HG03442 (cell line): Measurements from ENCODE around the gene PRDM16.

Experiments
- ATAC-seq: cut with Tn5 transposase; IDR thresholded peaks from one replicate; pipeline ENCODE4 v1.9.1; 2021; ENCODE audit warnings: mild to moderate bottlenecking, moderate library complexity; ENCODE audit not compliant: unreplicated experiment

PRDM16 gene

GRCh38 chr1:3032371-3033039, 36.5 kb upstream of the PRDM16 start:
- ATAC-seq: no peak

GRCh38 chr1:3033040-3033789, 35.8 kb upstream of the PRDM16 start:
- ATAC-seq: no peak

GRCh38 chr1:3033790-3034090, 35.3 kb upstream of the PRDM16 start:
- no peak for ATAC-seq

GRCh38 chr1:3034162-3034561, 34.8 kb upstream of the PRDM16 start:
- no peak for ATAC-seq

- no peak for ATAC-seq
These were observed 34.1 kb upstream of the PRDM16 start for GRCh38 chr1:3034728-3035562.

GRCh38 chr1:3035563-3036446, 33.2 kb upstream of the PRDM16 start:
- ATAC-seq: no peak

GRCh38 chr1:3036447-3037280, 32.3 kb upstream of the PRDM16 start:
- ATAC-seq: no peak

GRCh38 chr1:3037281-3038040, 31.5 kb upstream of the PRDM16 start:
- no peak for ATAC-seq

- no peak for ATAC-seq
These were observed 30.9 kb upstream of the PRDM16 start for GRCh38 chr1:3038113-3038551.

- no peak for ATAC-seq
These were observed 30.3 kb upstream of the PRDM16 start for GRCh38 chr1:3038571-3039181.

GRCh38 chr1:3040004-3040403, 29.0 kb upstream of the PRDM16 start:
- ATAC-seq: no peak

- ATAC-seq: no peak
These were observed 26.5 kb upstream of the PRDM16 start for GRCh38 chr1:3042481-3042880.

- ATAC-seq: no peak
These were observed 19.8 kb upstream of the PRDM16 start for GRCh38 chr1:3049164-3049563.

- ATAC-seq: no peak
These were observed 19.1 kb upstream of the PRDM16 start for GRCh38 chr1:3049905-3050304.

- no peak for ATAC-seq
These were observed 18.4 kb upstream of the PRDM16 start for GRCh38 chr1:3050603-3051002.

GRCh38 chr1:3051270-3052268, 17.4 kb upstream of the PRDM16 start:
- ATAC-seq: no peak

- no peak for ATAC-seq
These were observed 16.5 kb upstream of the PRDM16 start for GRCh38 chr1:3052501-3052900.
